BJ (cell line): Measurements from ENCODE around the gene RNASE9. TPM values are rescaled to one million over a fixed set of nuclear protein-coding genes. Genes with fewer than 3 reads are reported as not detected.
"Not testable (repeated sequence)": the region's sequence is repeated elsewhere in the genome, so short reads cannot be mapped to it uniquely, and the experiment has no call there.

ENCODE experiments used
- CTCF ChIA-PET: fragments of 350-600 bp; formaldehyde crosslinking; extraction: SDS; loops from one replicate; lab custom pipeline; 2021; ENCODE audit warnings: antibody characterized with exemption, inconsistent platforms; lab: Yijun Ruan, JAX
- POLR2A ChIA-PET: fragments of 300-600 bp; sonication (Branson Sonifier 250); formaldehyde crosslinking; extraction: SDS; loops from one replicate; lab custom pipeline; 2021; ENCODE audit warnings: antibody characterized with exemption; lab: Charles Lee
- DNase-seq: peaks from one replicate; pipeline ENCODE4 v3.0.0-alpha.2; 2011; ENCODE audit warnings: low read depth
- H3K27me3 ChIP-seq: 2 replicates; pipeline ENCODE4 v1.6.0; 2011; ENCODE audit warnings: low read length; ENCODE audit not compliant: control insufficient read depth, insufficient read depth
- H3K36me3 ChIP-seq: 2 replicates; pipeline ENCODE4 v1.5.1; 2011; ENCODE audit warnings: low read length; ENCODE audit not compliant: control insufficient read depth, insufficient read depth
- H3K4me3 ChIP-seq: 2 replicates; pipeline ENCODE4 v1.5.1; 2011; ENCODE audit warnings: low read depth, mild to moderate bottlenecking, control low read depth, low read length
- CTCF ChIP-seq: IDR thresholded peaks from 2 replicates; pipeline ENCODE4 v1.5.1; 2011; ENCODE audit warnings: low read depth, mild to moderate bottlenecking, control low read depth, inconsistent platforms, low read length, moderate library complexity; ENCODE audit not compliant: insufficient read depth
- polyA plus RNA-seq: library from polyadenylated mRNA; depleted of rRNA; stranded (reverse); fragments of >200 nt; gene quantifications from 2 replicates; pipeline ENCODE4 v1.2.3, GENCODE V29; 2011

RNASE9 gene
- polyA plus RNA-seq, 1 experiment, result not detected

- CTCF ChIA-PET, result no interaction called here
Measured at GRCh38 chr14:20522332-20522731, 38.5 kb downstream of the RNASE9 start.

GRCh38 chr14:20516921-20517320, 43.9 kb downstream of the RNASE9 start:
- TF ChIP-seq CTCF, result no peak
- Histone ChIP-seq H3K36me3 (no peaks in the 10 kb centered on the region), H3K4me3 (no peak overlapping the region), H3K27me3 (no peaks in the 10 kb centered on the region)
- ChIA-PET CTCF (interaction anchor here (0.6 kb wide), 1 partner anchor 230 kb away, joined by 3 read pairs; no protein-coding TSS in a partner anchor), POLR2A (no interaction called here)
- DNase-seq, result no peak

More at GRCh38 chr14:20522332-20522731, 38.5 kb downstream of the RNASE9 start:
- no peak for DNase-seq
- no peaks in the 10 kb centered on the region for H3K27me3 ChIP-seq
- POLR2A ChIA-PET, result no interaction called here
- TF ChIP-seq CTCF, result no peak
- H3K36me3 ChIP-seq, result no peaks in the 10 kb centered on the region
- no peak overlapping the region for H3K4me3 ChIP-seq

- POLR2A ChIA-PET, result no interaction called here
- no peak for DNase-seq
Measured at GRCh38 chr14:20515846-20516245, 45.0 kb downstream of the RNASE9 start.

GRCh38 chr14:20512177-20512905, 48.5 kb downstream of the RNASE9 start:
- ChIA-PET CTCF (no interaction called here), POLR2A (no interaction called here)
- TF ChIP-seq CTCF, result no peak
- DNase-seq, result no peak
- no peaks in the 10 kb centered on the region for H3K27me3 ChIP-seq
- H3K36me3 ChIP-seq, result no peaks in the 10 kb centered on the region
- H3K4me3 ChIP-seq, result no peak overlapping the region

More at GRCh38 chr14:20515846-20516245, 45.0 kb downstream of the RNASE9 start:
- CTCF ChIA-PET, result no interaction called here
- Histone ChIP-seq H3K36me3 (no peaks in the 10 kb centered on the region), H3K27me3 (no peaks in the 10 kb centered on the region), H3K4me3 (no peak overlapping the region)
- no peak for TF ChIP-seq CTCF

- H3K4me3 ChIP-seq, result no peak overlapping the region
- ChIA-PET CTCF (no interaction called here), POLR2A (no interaction called here)
- no peak for DNase-seq
- H3K36me3 ChIP-seq, result no peaks in the 10 kb centered on the region
- no peak for TF ChIP-seq CTCF
- H3K27me3 ChIP-seq, result no peaks in the 10 kb centered on the region
Measured at GRCh38 chr14:20508367-20508766, 52.5 kb downstream of the RNASE9 start.

- H3K4me3 ChIP-seq, H3K36me3 ChIP-seq, POLR2A ChIA-PET, CTCF ChIA-PET, H3K27me3 ChIP-seq, DNase-seq: not testable (repeated sequence)
Measured at GRCh38 chr14:20507537-20507936, 53.3 kb downstream of the RNASE9 start.

- POLR2A ChIA-PET, H3K4me3 ChIP-seq, CTCF ChIA-PET, H3K36me3 ChIP-seq, H3K27me3 ChIP-seq, DNase-seq: not testable (repeated sequence)
Measured at GRCh38 chr14:20506752-20507151, 54.1 kb downstream of the RNASE9 start.

GRCh38 chr14:20506276-20506675, 54.6 kb downstream of the RNASE9 start:
- DNase-seq, H3K36me3 ChIP-seq, POLR2A ChIA-PET, H3K4me3 ChIP-seq, H3K27me3 ChIP-seq, CTCF ChIA-PET: not testable (repeated sequence)
